PFSK-1 (cell line): Measurements from ENCODE around the gene KCNJ5.

ENCODE experiments used
- POLR2AphosphoS5 ChIP-seq: IDR thresholded peaks from 2 replicates; pipeline ENCODE4 v1.6.1; 2012; ENCODE audit warnings: low read depth, mild to moderate bottlenecking, control low read depth, low read length, moderate library complexity
- SIN3A ChIP-seq: IDR thresholded peaks from 2 replicates; pipeline ENCODE4 v1.6.1; 2012; ENCODE audit warnings: mild to moderate bottlenecking, low read length, moderate library complexity, borderline replicate concordance; ENCODE audit not compliant: insufficient read depth
- TAF1 ChIP-seq: IDR thresholded peaks from 2 replicates; pipeline ENCODE4 v1.6.1; 2012; ENCODE audit warnings: low read length, control low read depth, borderline replicate concordance; ENCODE audit not compliant: insufficient read depth
- TF ChIP-seq, protein P1 (sequence below), 2 experiments: IDR thresholded peaks; 2 replicates each; pipeline versions ENCODE4 v1.6.1 to v1.8.0; 2011 to 2012; ENCODE audit warnings: low read depth in 2 of 2, low read length in 2 of 2, control low read depth in 1 of 2, inconsistent platforms in 1 of 2, mild to moderate bottlenecking in 1 of 2, moderate library complexity in 1 of 2; ENCODE audit not compliant: insufficient read depth in 1 of 2

DNA sequence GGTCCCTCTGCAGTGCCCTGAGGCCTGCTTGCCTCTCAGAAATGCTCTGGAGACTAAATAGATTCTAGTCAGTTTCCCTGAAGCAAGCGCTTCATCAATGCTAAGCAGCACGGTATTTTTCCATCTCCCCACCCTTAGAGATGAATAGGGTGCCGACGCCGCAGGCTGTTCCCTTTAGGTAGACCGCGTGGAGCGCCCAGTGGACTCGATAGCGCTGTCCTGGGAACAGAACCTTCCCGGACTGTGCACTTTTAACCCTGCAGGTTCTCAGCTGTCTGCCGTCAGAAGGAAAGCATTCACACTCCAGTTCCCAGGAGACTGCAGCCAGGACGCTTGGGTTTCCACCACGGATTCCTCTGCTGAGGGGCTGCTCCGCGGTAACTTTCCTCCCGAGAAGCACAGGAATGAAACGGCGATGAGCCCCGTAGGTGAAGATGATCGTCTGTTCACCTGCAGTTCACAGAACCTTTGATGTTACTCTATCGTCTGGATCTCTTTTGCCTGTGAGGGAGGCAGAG, 15.0 kb upstream of the KCNJ5 start:
- TF ChIP-seq SIN3A (no peak), POLR2AphosphoS5 (no peak), TAF1 (no peak)
- TF ChIP-seq, protein P1, sequence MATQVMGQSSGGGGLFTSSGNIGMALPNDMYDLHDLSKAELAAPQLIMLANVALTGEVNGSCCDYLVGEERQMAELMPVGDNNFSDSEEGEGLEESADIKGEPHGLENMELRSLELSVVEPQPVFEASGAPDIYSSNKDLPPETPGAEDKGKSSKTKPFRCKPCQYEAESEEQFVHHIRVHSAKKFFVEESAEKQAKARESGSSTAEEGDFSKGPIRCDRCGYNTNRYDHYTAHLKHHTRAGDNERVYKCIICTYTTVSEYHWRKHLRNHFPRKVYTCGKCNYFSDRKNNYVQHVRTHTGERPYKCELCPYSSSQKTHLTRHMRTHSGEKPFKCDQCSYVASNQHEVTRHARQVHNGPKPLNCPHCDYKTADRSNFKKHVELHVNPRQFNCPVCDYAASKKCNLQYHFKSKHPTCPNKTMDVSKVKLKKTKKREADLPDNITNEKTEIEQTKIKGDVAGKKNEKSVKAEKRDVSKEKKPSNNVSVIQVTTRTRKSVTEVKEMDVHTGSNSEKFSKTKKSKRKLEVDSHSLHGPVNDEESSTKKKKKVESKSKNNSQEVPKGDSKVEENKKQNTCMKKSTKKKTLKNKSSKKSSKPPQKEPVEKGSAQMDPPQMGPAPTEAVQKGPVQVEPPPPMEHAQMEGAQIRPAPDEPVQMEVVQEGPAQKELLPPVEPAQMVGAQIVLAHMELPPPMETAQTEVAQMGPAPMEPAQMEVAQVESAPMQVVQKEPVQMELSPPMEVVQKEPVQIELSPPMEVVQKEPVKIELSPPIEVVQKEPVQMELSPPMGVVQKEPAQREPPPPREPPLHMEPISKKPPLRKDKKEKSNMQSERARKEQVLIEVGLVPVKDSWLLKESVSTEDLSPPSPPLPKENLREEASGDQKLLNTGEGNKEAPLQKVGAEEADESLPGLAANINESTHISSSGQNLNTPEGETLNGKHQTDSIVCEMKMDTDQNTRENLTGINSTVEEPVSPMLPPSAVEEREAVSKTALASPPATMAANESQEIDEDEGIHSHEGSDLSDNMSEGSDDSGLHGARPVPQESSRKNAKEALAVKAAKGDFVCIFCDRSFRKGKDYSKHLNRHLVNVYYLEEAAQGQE (IDR thresholded peaks at IDR 0.05; ENCODE audit: insufficient read depth in 1 of 2, low read depth in 2 of 2, low read length in 2 of 2), result no peak
